Measurements from ENCODE around the gene DGAT2L6.
"Not testable (repeated sequence)": the region's sequence is repeated elsewhere in the genome, so short reads cannot be mapped to it uniquely, and the experiment has no call there.

DGAT2L6 gene

DNA sequence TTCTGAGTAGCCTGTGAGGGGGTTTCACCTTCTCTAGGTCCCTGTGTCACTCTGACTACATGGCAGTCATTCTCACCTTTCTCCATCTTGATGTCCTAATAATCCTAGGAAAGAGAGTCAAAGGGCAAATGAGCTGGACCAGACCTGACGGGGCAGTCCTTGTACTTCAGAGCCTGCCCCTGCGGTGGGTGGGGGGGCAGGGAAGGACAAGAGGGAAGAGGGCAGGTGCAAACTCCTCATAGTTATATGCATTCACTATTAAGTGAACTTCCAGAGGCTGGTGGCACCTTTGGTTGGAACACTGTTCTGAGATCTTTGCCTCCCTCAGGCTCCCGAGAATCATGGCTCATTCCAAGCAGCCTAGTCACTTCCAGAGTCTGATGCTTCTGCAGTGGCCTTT, 57.1 kb downstream of the DGAT2L6 start, which contains the start of gene AWAT1:
Gene AWAT1, plus strand, starts transcription at position 301 of the 400 bp plus-strand sequence. Its CDS starts 41 bp downstream, at position 342.
- H3K9me2 ChIP-seq (ENCODE audit: low read depth, low read length): no peaks in the 10 kb centered on the region
- no peaks in the 10 kb centered on the region for H4K20me1 ChIP-seq (ENCODE audit: insufficient read depth, low read length)
- no peak within 1 kb of the TSS for H3K27ac ChIP-seq (ENCODE audit: low read depth, low read length, poor library complexity, severe bottlenecking)
- no peaks in the 10 kb centered on the region for H3K4me1 ChIP-seq (ENCODE audit: insufficient read depth, low read length, severe bottlenecking)
- H3K79me2 ChIP-seq (ENCODE audit: insufficient read depth, low read length): no peaks in the 10 kb centered on the region
- TF ChIP-seq EZH2 (IDR thresholded peaks at IDR 0.05; ENCODE audit: borderline replicate concordance, low read length): no peak
- TF ChIP-seq, protein P1, sequence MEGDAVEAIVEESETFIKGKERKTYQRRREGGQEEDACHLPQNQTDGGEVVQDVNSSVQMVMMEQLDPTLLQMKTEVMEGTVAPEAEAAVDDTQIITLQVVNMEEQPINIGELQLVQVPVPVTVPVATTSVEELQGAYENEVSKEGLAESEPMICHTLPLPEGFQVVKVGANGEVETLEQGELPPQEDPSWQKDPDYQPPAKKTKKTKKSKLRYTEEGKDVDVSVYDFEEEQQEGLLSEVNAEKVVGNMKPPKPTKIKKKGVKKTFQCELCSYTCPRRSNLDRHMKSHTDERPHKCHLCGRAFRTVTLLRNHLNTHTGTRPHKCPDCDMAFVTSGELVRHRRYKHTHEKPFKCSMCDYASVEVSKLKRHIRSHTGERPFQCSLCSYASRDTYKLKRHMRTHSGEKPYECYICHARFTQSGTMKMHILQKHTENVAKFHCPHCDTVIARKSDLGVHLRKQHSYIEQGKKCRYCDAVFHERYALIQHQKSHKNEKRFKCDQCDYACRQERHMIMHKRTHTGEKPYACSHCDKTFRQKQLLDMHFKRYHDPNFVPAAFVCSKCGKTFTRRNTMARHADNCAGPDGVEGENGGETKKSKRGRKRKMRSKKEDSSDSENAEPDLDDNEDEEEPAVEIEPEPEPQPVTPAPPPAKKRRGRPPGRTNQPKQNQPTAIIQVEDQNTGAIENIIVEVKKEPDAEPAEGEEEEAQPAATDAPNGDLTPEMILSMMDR (IDR thresholded peaks at IDR 0.05; ENCODE audit: low read length): no peak
- H3K27me3 ChIP-seq (ENCODE audit: insufficient read depth, low read length): no peaks in the 10 kb centered on the region
- H3K36me3 ChIP-seq (ENCODE audit: insufficient read depth, low read length): no peaks in the 10 kb centered on the region
- no peak within 1 kb of the TSS for H3K4me3 ChIP-seq (ENCODE audit: low read depth, low read length, poor library complexity, severe bottlenecking)
- no peaks in the 10 kb centered on the region for H3K9me3 ChIP-seq (ENCODE audit: low read length)
- H3K4me2 ChIP-seq (ENCODE audit: low read length): no peak within 1 kb of the TSS
- no peak within 1 kb of the TSS for H3K9ac ChIP-seq (ENCODE audit: low read length)
- no peak within 1 kb of the TSS for H2AFZ ChIP-seq (ENCODE audit: low read length)
- H3F3A ChIP-seq (ENCODE audit: insufficient read depth, low read length): no peaks in the 10 kb centered on the region

DNA sequence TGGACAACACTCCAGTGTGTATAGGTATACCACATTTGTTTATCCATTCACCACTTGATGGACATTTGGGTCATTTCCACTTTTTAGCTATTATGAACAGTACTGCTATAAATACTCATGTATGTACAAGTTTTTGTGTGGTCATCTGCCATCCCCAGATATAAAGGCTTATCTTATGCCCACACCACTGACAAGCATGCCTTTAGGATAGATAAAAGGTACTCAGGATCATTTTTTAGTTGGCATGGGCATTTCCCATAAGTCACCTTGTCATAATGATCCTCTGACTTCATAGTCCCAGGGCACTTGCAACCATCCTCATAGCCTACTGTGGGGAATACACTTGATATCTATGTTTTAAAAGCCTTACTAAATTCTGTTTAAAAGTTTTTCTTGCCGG, 63.5 kb downstream of the DGAT2L6 start:
- Histone ChIP-seq H3K27ac (ENCODE audit: low read depth, low read length, poor library complexity, severe bottlenecking) (no peak overlapping the region), H3K9me3 (ENCODE audit: low read length) (no peaks in the 10 kb centered on the region), H3K4me1 (ENCODE audit: insufficient read depth, low read length, severe bottlenecking) (no peaks in the 10 kb centered on the region), H3K79me2 (ENCODE audit: insufficient read depth, low read length) (no peaks in the 10 kb centered on the region), H3K4me3 (ENCODE audit: low read depth, low read length, poor library complexity, severe bottlenecking) (no peak overlapping the region), H3K9me2 (ENCODE audit: low read depth, low read length) (no peaks in the 10 kb centered on the region), H3K9ac (ENCODE audit: low read length) (no peak overlapping the region), H2AFZ (ENCODE audit: low read length) (no peak overlapping the region), H3K36me3 (ENCODE audit: insufficient read depth, low read length) (no peaks in the 10 kb centered on the region), H3K4me2 (ENCODE audit: low read length) (no peak overlapping the region), H3F3A (ENCODE audit: insufficient read depth, low read length) (no peaks in the 10 kb centered on the region), H4K20me1 (ENCODE audit: insufficient read depth, low read length) (no peaks in the 10 kb centered on the region), H3K27me3 (ENCODE audit: insufficient read depth, low read length) (no peaks in the 10 kb centered on the region)
- TF ChIP-seq, protein P1 (IDR thresholded peaks at IDR 0.05; ENCODE audit: low read length): no peak
- TF ChIP-seq EZH2 (IDR thresholded peaks at IDR 0.05; ENCODE audit: borderline replicate concordance, low read length): no peak

DNA sequence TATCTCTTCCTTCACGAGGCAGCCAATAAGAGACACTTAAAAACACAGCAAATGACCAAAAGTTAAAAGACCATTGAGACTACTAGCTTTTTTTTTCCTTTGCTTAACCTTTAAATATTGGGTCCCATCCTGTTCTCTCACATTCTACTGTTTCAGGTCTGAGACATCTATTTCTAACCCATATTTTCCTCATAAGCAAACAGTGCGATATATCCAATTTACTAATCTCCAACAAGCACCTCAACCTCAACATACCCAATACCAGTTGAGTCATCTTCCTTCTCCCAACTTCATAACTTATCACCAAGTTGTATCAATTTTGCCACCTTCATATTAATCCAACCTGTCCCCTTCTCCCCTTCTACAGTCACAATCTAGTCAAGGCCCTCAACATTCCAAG, 64.2 kb downstream of the DGAT2L6 start:
- no peak overlapping the region for H3K9ac ChIP-seq (ENCODE audit: low read length)
- no peak for TF ChIP-seq EZH2 (IDR thresholded peaks at IDR 0.05; ENCODE audit: borderline replicate concordance, low read length)
- TF ChIP-seq, protein P1 (IDR thresholded peaks at IDR 0.05; ENCODE audit: low read length): no peak

DNA sequence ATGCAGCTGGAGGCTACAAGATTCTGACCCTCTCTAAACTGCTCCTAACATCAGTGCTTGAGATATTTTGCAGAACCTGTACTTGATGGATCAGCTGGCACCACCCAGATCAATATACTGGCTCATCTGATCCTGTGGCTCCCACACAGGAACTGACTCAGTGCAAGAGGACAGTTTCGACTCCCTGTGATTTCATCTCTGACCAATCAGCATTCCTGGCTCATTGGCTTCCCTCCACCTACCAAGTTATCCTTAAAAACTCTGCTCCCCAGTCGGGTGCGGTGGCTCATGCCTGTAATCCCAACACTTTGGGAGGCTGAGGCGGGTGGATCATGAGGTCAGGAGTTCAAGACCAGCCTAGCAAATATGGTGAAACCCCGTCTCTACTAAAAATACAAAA, 66.3 kb downstream of the DGAT2L6 start:
- H3K79me2 ChIP-seq (ENCODE audit: insufficient read depth, low read length); H3K27ac ChIP-seq (ENCODE audit: low read depth, low read length, poor library complexity, severe bottlenecking); H4K20me1 ChIP-seq (ENCODE audit: insufficient read depth, low read length); H3K4me1 ChIP-seq (ENCODE audit: insufficient read depth, low read length, severe bottlenecking); H2AFZ ChIP-seq (ENCODE audit: low read length); H3K9ac ChIP-seq (ENCODE audit: low read length); H3K4me2 ChIP-seq (ENCODE audit: low read length); H3K27me3 ChIP-seq (ENCODE audit: insufficient read depth, low read length); H3F3A ChIP-seq (ENCODE audit: insufficient read depth, low read length); H3K36me3 ChIP-seq (ENCODE audit: insufficient read depth, low read length); H3K4me3 ChIP-seq (ENCODE audit: low read depth, low read length, poor library complexity, severe bottlenecking); H3K9me3 ChIP-seq (ENCODE audit: low read length); H3K9me2 ChIP-seq (ENCODE audit: low read depth, low read length): not testable (repeated sequence)

More for the DNA sequence above, 64.2 kb downstream of the DGAT2L6 start:
- H3K9me2 ChIP-seq (ENCODE audit: low read depth, low read length): no peaks in the 10 kb centered on the region
- H4K20me1 ChIP-seq (ENCODE audit: insufficient read depth, low read length): no peaks in the 10 kb centered on the region
- H3K9me3 ChIP-seq (ENCODE audit: low read length): no peaks in the 10 kb centered on the region
- H3K79me2 ChIP-seq (ENCODE audit: insufficient read depth, low read length): no peaks in the 10 kb centered on the region
- no peak overlapping the region for H3K4me3 ChIP-seq (ENCODE audit: low read depth, low read length, poor library complexity, severe bottlenecking)
- no peaks in the 10 kb centered on the region for H3K27me3 ChIP-seq (ENCODE audit: insufficient read depth, low read length)
- no peaks in the 10 kb centered on the region for H3K4me1 ChIP-seq (ENCODE audit: insufficient read depth, low read length, severe bottlenecking)
- no peak overlapping the region for H3K4me2 ChIP-seq (ENCODE audit: low read length)
- no peak overlapping the region for H3K27ac ChIP-seq (ENCODE audit: low read depth, low read length, poor library complexity, severe bottlenecking)
- H2AFZ ChIP-seq (ENCODE audit: low read length): no peak overlapping the region
- H3F3A ChIP-seq (ENCODE audit: insufficient read depth, low read length): no peaks in the 10 kb centered on the region
- no peaks in the 10 kb centered on the region for H3K36me3 ChIP-seq (ENCODE audit: insufficient read depth, low read length)
